ENCODE results near the gene CELA3A.
"Not testable (repeated sequence)": the region's sequence is repeated elsewhere in the genome, so short reads cannot be mapped to it uniquely, and the experiment has no call there.

GRCh38 chr1:22002461-22002860 is 1.0 kb downstream of the CELA3A start:
- TF ChIP-seq CTCF (IDR thresholded peaks at IDR 0.05; ENCODE audit: insufficient read depth, low read depth, low read length); EZH2 (IDR thresholded peaks at IDR 0.05; ENCODE audit: insufficient read depth, low read length): not testable (repeated sequence)

All from astrocyte (in vitro differentiated cells and primary cell).